Body of pancreas (tissue), 4 donors: Measurements from ENCODE around the gene NOL4L.

Experiments
- CTCF ChIP-seq, 7 experiments: fragments of 450-650 bp in 4 of 7; fragments of 200-600 bp in 3 of 7; sonication (generic) in 3 of 7; IDR thresholded peaks; one replicate each; pipeline ENCODE4 v1.5.1; 2016 to 2019; ENCODE audit warnings: antibody characterized with exemption in 7 of 7
- POLR2A ChIP-seq, 3 donors: fragments of 450-650 bp; IDR thresholded peaks; one replicate each; pipeline ENCODE4 v1.6.1; 2016; ENCODE audit warnings: antibody characterized with exemption in 3 of 3, mild to moderate bottlenecking in 2 of 3

GRCh38 chr20:32472581-32473207, 112.4 kb downstream of the NOL4L start:
- TF ChIP-seq CTCF (IDR thresholded peaks at IDR 0.05) (no peak), POLR2A (IDR thresholded peaks at IDR 0.05) (no peak)
